CD4-positive, CD25-positive, alpha-beta regulatory T cell (primary cell): ENCODE results near the gene AFG1L. TPM values are rescaled to one million over a fixed set of nuclear protein-coding genes. Genes with fewer than 3 reads are reported as not detected.
"Not testable (repeated sequence)": the region's sequence is repeated elsewhere in the genome, so short reads cannot be mapped to it uniquely, and the experiment has no call there.

Experiments
- ATAC-seq, 2 donors: fragments of 150-1000 bp; cut with Tn5 transposase; one replicate each; pipeline ENCODE4 v1.10.0; 2021; ENCODE audit warnings: low read depth in 2 of 2, moderate number of reproducible peaks in 2 of 2, moderate library complexity in 1 of 2
- DNase-seq, 3 donors: peaks; one replicate each; pipeline versions ENCODE4 v3.0.0 to v3.0.0-alpha.2; 2012 to 2022; ENCODE audit warnings: mixed read lengths in 1 of 3
- H3K27ac ChIP-seq: one replicate; pipeline ENCODE4 v1.7.0; 2013; ENCODE audit warnings: mild to moderate bottlenecking, low read length; ENCODE audit not compliant: insufficient read depth, poor library complexity, severe bottlenecking
- H3K27me3 ChIP-seq: one replicate; pipeline ENCODE4 v1.7.0; 2013; ENCODE audit warnings: low read length; ENCODE audit not compliant: control insufficient read depth, insufficient read depth
- H3K36me3 ChIP-seq: one replicate; pipeline ENCODE4 v1.7.0; 2013; ENCODE audit warnings: mild to moderate bottlenecking, low read length, moderate library complexity; ENCODE audit not compliant: control insufficient read depth, insufficient read depth
- H3K4me1 ChIP-seq: 2 replicates; pipeline ENCODE4 v1.7.0; 2013; ENCODE audit warnings: mild to moderate bottlenecking, low read length; ENCODE audit not compliant: insufficient read depth, control insufficient read depth, poor library complexity, severe bottlenecking
- H3K4me3 ChIP-seq: one replicate; pipeline ENCODE4 v1.7.0; 2013; ENCODE audit warnings: low read depth, mild to moderate bottlenecking, low read length, moderate library complexity
- H3K9me3 ChIP-seq, 2 experiments: 1 replicate in 1 of 2; 2 replicates in 1 of 2; pipeline ENCODE4 v1.7.0; 2013; ENCODE audit warnings: low read length in 2 of 2, mild to moderate bottlenecking in 1 of 2, moderate library complexity in 1 of 2; ENCODE audit not compliant: control insufficient read depth in 2 of 2
- H3K27ac Mint-ChIP-seq, 3 donors: one replicate each; pipeline ENCODE4 v1.8.0; 2020 to 2022; ENCODE audit warnings: mild to moderate bottlenecking in 3 of 3, mixed read lengths in 3 of 3, moderate library complexity in 2 of 3
- H3K27me3 Mint-ChIP-seq: one replicate; pipeline ENCODE4 v1.8.0; 2022; ENCODE audit warnings: mild to moderate bottlenecking, mixed read lengths
- H3K36me3 Mint-ChIP-seq: one replicate; pipeline ENCODE4 v1.8.0; 2020; ENCODE audit warnings: mixed read lengths
- H3K4me1 Mint-ChIP-seq, 4 donors: one replicate each; pipeline ENCODE4 v1.8.0; 2020 to 2022; ENCODE audit warnings: mixed read lengths in 4 of 4, mild to moderate bottlenecking in 1 of 4
- H3K4me3 Mint-ChIP-seq, 4 donors: one replicate each; pipeline ENCODE4 v1.8.0; 2020 to 2022; ENCODE audit warnings: mild to moderate bottlenecking in 4 of 4, mixed read lengths in 4 of 4, moderate library complexity in 3 of 4
- H3K9me3 Mint-ChIP-seq, 7 donors: one replicate each; pipeline ENCODE4 v1.8.0; 2020 to 2022; ENCODE audit warnings: mixed read lengths in 7 of 7, mild to moderate bottlenecking in 3 of 7, moderate library complexity in 2 of 7
- polyA plus RNA-seq, 4 donors: library from polyadenylated mRNA; unstranded; fragments of 300-500 nt; fragmentation: Illumina TruSeq; gene quantifications; one replicate each; pipeline ENCODE4 v1.2.3, GENCODE V29; 2021
- total RNA-seq: library from RNA; stranded (reverse); gene quantifications from one replicate; pipeline ENCODE4 v1.2.3, GENCODE V29; 2022

AFG1L gene
- total and polyA plus RNA-seq, 5 donors from 2014 or later, result 0.55 to 4.4 (median 2.2) TPM

GRCh38 chr6:108535920-108536535 is 241.2 kb downstream of the AFG1L start:
- not testable (repeated sequence) for H3K9me3 ChIP-seq, H3K36me3 Mint-ChIP-seq, H3K36me3 ChIP-seq, ATAC-seq, H3K9me3 Mint-ChIP-seq, H3K27ac Mint-ChIP-seq, H3K4me1 ChIP-seq, H3K27me3 Mint-ChIP-seq, H3K27ac ChIP-seq, H3K4me3 ChIP-seq, H3K4me3 Mint-ChIP-seq, H3K4me1 Mint-ChIP-seq, DNase-seq, H3K27me3 ChIP-seq

DNA sequence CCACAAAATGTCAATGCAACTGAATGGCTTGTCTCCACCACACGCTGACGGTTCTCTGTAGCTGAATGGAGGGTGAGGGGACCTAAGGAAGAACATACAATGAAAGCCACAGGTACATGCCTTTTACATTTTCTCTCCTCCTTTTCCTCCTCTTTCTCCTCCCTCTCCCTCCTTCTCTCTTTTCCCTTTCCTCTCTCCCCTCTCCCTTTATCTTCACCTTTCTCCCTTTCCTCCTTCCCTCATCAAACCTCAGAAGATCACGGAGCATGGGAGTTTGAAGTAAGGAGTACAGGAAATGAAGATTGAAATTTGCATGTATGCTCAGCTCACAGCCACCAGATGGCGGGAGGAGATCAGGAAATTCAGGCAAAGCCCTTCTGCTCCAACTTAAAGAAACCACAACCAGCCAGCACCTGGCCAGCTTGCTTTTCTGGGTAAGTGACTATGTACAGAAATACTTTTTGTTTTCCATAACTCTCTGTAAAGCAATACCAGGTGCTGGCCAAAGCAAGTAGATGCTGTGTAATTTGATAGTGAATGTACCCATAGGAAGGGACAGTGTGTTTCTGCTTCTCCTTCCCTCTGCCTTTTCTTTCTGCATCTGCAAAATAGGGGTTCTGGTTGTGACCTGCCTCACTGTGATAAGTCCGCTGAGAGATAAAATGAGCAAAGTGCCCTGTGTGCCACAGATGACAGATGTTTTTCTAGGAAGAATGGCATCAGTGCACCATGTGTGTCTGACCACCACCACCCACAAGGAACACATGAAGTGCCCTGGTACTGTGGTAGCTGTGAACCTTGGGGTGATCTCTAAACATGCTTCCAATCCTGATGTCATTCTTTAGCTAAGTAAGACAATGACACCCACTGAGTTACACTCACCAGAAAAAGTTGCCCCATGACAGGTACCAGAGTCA is 247.2 kb downstream of the AFG1L start:
- Mint-ChIP-seq H3K9me3 (peaks cover 0 to 6% (median 0%) of the 10 kb centered on the region in 7 donors), H3K4me3 (peak overlapping the region in 1 of 4 donors; percentile 27), H3K4me1 (peaks cover 0 to 15% (median 11%) of the 10 kb centered on the region in 4 donors), H3K36me3 (no peaks in the 10 kb centered on the region), H3K27me3 (peaks cover 18% of the 10 kb centered on the region), H3K27ac (no peak overlapping the region)
- H3K36me3 ChIP-seq, result no peaks in the 10 kb centered on the region
- no peak overlapping the region for H3K27ac ChIP-seq
- H3K27me3 ChIP-seq, result no peaks in the 10 kb centered on the region
- peaks cover 0 to 5% of the 10 kb centered on the region in 2 experiments for H3K9me3 ChIP-seq
- H3K4me1 ChIP-seq, result peaks cover 7% of the 10 kb centered on the region
- H3K4me3 ChIP-seq, result no peak overlapping the region
- ATAC-seq (peak; percentile 68 to 75), DNase-seq (peak; percentile 58 to 86 (median 75))

GRCh38 chr6:108543175-108543940 is 248.5 kb downstream of the AFG1L start:
- H3K36me3 Mint-ChIP-seq, result no peaks in the 10 kb centered on the region
- Histone ChIP-seq H3K27me3 (no peaks in the 10 kb centered on the region), H3K9me3 (peaks cover 0 to 5% of the 10 kb centered on the region in 2 experiments), H3K27ac (no peak overlapping the region), H3K4me1 (peaks cover 7% of the 10 kb centered on the region), H3K4me3 (no peak overlapping the region), H3K36me3 (no peaks in the 10 kb centered on the region)
- peak overlapping the region in 1 of 3 donors; percentile 76 for H3K27ac Mint-ChIP-seq
- peaks cover 0 to 15% (median 11%) of the 10 kb centered on the region in 4 donors for H3K4me1 Mint-ChIP-seq
- H3K9me3 Mint-ChIP-seq, result peaks cover 0 to 6% (median 0%) of the 10 kb centered on the region in 7 donors
- H3K27me3 Mint-ChIP-seq, result peaks cover 18% of the 10 kb centered on the region
- ATAC-seq (no peak), DNase-seq (no peak)
- H3K4me3 Mint-ChIP-seq, result no peak overlapping the region

- H3K9me3 ChIP-seq, result peaks cover 0 to 5% of the 10 kb centered on the region in 2 experiments
- no peaks in the 10 kb centered on the region for H3K27me3 ChIP-seq
- H3K27ac ChIP-seq, result no peak overlapping the region
- Mint-ChIP-seq H3K36me3 (no peaks in the 10 kb centered on the region), H3K4me3 (no peak overlapping the region), H3K27ac (no peak overlapping the region), H3K4me1 (peaks cover 0 to 15% (median 11%) of the 10 kb centered on the region in 4 donors), H3K9me3 (peaks cover 0 to 5% (median 0%) of the 10 kb centered on the region in 7 donors), H3K27me3 (peaks cover 14% of the 10 kb centered on the region)
- no peak overlapping the region for H3K4me3 ChIP-seq
- peaks cover 7% of the 10 kb centered on the region for H3K4me1 ChIP-seq
- DNase-seq, result no peak
- no peaks in the 10 kb centered on the region for H3K36me3 ChIP-seq
- no peak for ATAC-seq
Observed at GRCh38 chr6:108544606-108545005, 249.8 kb downstream of the AFG1L start.

DNA sequence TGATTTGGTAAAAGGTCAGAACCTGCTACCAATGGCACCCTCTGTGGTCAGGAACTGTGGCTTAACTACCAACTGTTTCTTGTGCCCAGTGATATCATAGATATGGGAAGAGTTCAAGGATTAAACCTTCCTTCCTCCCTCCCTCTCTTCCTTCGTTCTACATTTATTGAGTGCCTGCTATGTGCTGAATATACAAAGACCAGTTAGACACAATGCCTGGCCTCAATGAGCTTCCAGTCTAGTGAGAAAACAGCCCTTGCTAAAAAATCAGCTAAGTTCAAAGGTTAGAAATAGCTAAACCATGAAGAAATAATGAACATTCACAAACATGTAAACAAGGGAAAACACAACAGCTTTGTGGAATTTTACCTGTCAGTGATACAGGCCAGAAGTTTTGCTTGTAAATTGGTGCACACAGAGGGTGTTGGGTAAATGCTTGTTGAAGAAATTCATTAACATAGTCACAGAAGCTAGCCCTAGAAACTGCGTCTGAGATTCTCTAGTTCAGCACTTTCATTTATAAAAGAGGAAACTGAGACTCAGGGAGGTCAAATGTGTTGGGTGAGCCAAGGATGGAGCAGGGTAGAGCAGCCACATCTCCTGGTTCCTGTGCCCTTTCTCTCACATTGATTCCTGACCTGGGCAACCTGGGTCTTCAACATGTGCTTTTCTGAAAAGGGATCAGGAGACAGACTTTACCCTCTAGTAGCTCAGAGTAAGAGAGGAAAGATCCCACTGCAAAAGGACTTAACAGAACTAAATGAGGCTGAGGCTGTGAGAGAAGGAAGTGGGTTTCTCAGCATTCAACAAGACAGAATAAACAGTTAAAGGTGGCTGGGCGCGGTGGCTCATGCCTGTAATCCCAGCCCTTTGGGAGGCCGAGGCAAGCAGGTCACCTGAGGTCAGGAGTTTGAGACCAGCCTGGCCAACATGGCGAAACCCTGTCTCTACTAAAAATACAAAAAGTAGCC is 251.5 kb downstream of the AFG1L start:
- H3K4me1 Mint-ChIP-seq, result peaks cover 0 to 15% (median 11%) of the 10 kb centered on the region in 4 donors
- H3K9me3 ChIP-seq, result no peaks in the 10 kb centered on the region
- H3K27me3 ChIP-seq, result no peaks in the 10 kb centered on the region
- H3K27ac ChIP-seq, result no peak overlapping the region
- ATAC-seq (no peak), DNase-seq (peak in 1 of 3 donors; percentile 26)
- no peaks in the 10 kb centered on the region for H3K36me3 ChIP-seq
- peak overlapping the region in 1 of 3 donors; percentile 30 for H3K27ac Mint-ChIP-seq
- H3K27me3 Mint-ChIP-seq, result peaks cover 8% of the 10 kb centered on the region
- H3K4me3 ChIP-seq, result no peak overlapping the region
- no peaks in the 10 kb centered on the region for H3K36me3 Mint-ChIP-seq
- peaks cover 7% of the 10 kb centered on the region for H3K4me1 ChIP-seq
- no peaks in the 10 kb centered on the region for H3K9me3 Mint-ChIP-seq
- H3K4me3 Mint-ChIP-seq, result no peak overlapping the region

- no peaks in the 10 kb centered on the region for H3K27me3 ChIP-seq
- H3K9me3 Mint-ChIP-seq, result no peaks in the 10 kb centered on the region
- H3K36me3 ChIP-seq, result no peaks in the 10 kb centered on the region
- no peaks in the 10 kb centered on the region for H3K9me3 ChIP-seq
- H3K27ac ChIP-seq, result no peak overlapping the region
- H3K36me3 Mint-ChIP-seq, result no peaks in the 10 kb centered on the region
- no peak overlapping the region for H3K4me3 ChIP-seq
- no peak overlapping the region for H3K27ac Mint-ChIP-seq
- H3K4me1 Mint-ChIP-seq, result peaks cover 0 to 7% (median under 1%) of the 10 kb centered on the region in 4 donors
- no peaks in the 10 kb centered on the region for H3K27me3 Mint-ChIP-seq
- ATAC-seq, result no peak
- no peaks in the 10 kb centered on the region for H3K4me1 ChIP-seq
- H3K4me3 Mint-ChIP-seq, result no peak overlapping the region
- DNase-seq, result no peak
Observed at GRCh38 chr6:108549241-108549640, 254.4 kb downstream of the AFG1L start.

DNA sequence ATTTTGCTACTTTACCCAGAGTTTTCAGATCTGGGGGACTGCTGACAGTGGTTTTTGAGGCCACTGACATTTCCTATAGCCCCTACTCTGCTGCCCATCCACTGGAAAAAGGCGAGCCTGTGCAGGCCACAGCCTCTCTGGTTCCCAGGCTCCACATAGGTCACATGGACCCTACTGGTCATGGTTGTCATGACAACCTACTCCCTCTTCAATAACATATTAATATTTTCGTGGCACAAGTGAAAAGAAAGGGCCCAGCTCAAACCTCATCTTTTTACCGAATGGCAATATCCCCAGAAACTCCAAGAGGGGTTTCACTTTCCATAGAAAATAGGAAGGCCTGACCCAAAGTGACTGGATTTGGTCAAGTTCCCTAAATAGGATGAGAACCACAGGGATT is 254.9 kb downstream of the AFG1L start:
- no peak overlapping the region for H3K4me3 ChIP-seq
- H3K4me1 ChIP-seq, result no peaks in the 10 kb centered on the region
- Mint-ChIP-seq H3K27me3 (no peaks in the 10 kb centered on the region), H3K36me3 (no peaks in the 10 kb centered on the region), H3K4me3 (no peak overlapping the region), H3K9me3 (no peaks in the 10 kb centered on the region), H3K4me1 (peaks cover 0 to 7% (median under 1%) of the 10 kb centered on the region in 4 donors), H3K27ac (no peak overlapping the region)
- no peak for ATAC-seq
- H3K27ac ChIP-seq, result no peak overlapping the region
- H3K36me3 ChIP-seq, result no peaks in the 10 kb centered on the region
- no peaks in the 10 kb centered on the region for H3K27me3 ChIP-seq
- H3K9me3 ChIP-seq, result no peaks in the 10 kb centered on the region
- DNase-seq, result no peak
